Stimulated activated CD4-positive, alpha-beta T cell treated with anti-CD3 and anti-CD28 coated beads, TNF-alpha, amount 100 ng/mL, for 24 hours (primary cell): Measurements from ENCODE around the gene KCNJ12.
"Not testable (repeated sequence)": the region's sequence is repeated elsewhere in the genome, so short reads cannot be mapped to it uniquely, and the experiment has no call there.

Source experiments
- DNase-seq, 3 experiments: peaks; one replicate each; pipeline ENCODE4 v3.0.0-alpha.2; 2020; ENCODE audit warnings: low read depth in 3 of 3

The KCNJ12 gene

GRCh38 chr17:21387616-21388015 is 11.5 kb downstream of the KCNJ12 start:
- DNase-seq: no peak

- no peak for DNase-seq
These were observed 11.9 kb downstream of the KCNJ12 start for GRCh38 chr17:21388066-21388465.

GRCh38 chr17:21388944-21389343 is 12.8 kb downstream of the KCNJ12 start:
- DNase-seq: no peak

- DNase-seq: no peak
These were observed 13.2 kb downstream of the KCNJ12 start for GRCh38 chr17:21389394-21389793.

GRCh38 chr17:21390294-21390693 is 14.1 kb downstream of the KCNJ12 start:
- no peak for DNase-seq

- DNase-seq: no peak
These were observed 16.1 kb downstream of the KCNJ12 start for GRCh38 chr17:21392266-21392665.

- DNase-seq: no peak
These were observed 18.1 kb downstream of the KCNJ12 start for GRCh38 chr17:21394265-21394664.

GRCh38 chr17:21395764-21396163 is 19.6 kb downstream of the KCNJ12 start:
- no peak for DNase-seq

GRCh38 chr17:21396237-21396636 is 20.1 kb downstream of the KCNJ12 start:
- no peak for DNase-seq

GRCh38 chr17:21397341-21398190 is 21.4 kb downstream of the KCNJ12 start:
- no peak for DNase-seq

- DNase-seq: no peak
These were observed 23.5 kb downstream of the KCNJ12 start for GRCh38 chr17:21399474-21400186.

- DNase-seq: not testable (repeated sequence)
These were observed 24.0 kb downstream of the KCNJ12 start for GRCh38 chr17:21400187-21400569.

GRCh38 chr17:21400816-21401593 is 24.8 kb downstream of the KCNJ12 start:
- no peak for DNase-seq

- DNase-seq: not testable (repeated sequence)
These were observed 26.0 kb downstream of the KCNJ12 start for GRCh38 chr17:21402166-21402571.

GRCh38 chr17:21402926-21403325 is 26.8 kb downstream of the KCNJ12 start:
- not testable (repeated sequence) for DNase-seq

- not testable (repeated sequence) for DNase-seq
These were observed 27.9 kb downstream of the KCNJ12 start for GRCh38 chr17:21404106-21404505.

GRCh38 chr17:21404539-21404938 is 28.4 kb downstream of the KCNJ12 start:
- DNase-seq: not testable (repeated sequence)

GRCh38 chr17:21404956-21405731 is 29.0 kb downstream of the KCNJ12 start:
- DNase-seq: not testable (repeated sequence)

GRCh38 chr17:21405904-21406400 is 29.8 kb downstream of the KCNJ12 start:
- DNase-seq: not testable (repeated sequence)

- not testable (repeated sequence) for DNase-seq
These were observed 30.7 kb downstream of the KCNJ12 start for GRCh38 chr17:21406616-21407404.
